CD14-positive monocyte (primary cell): ENCODE results near the gene MT3. TPM values are rescaled to one million over a fixed set of nuclear protein-coding genes. Genes with fewer than 3 reads are reported as not detected.

ENCODE experiments used
- DNase-seq, 3 donors: peaks; one replicate each; pipeline ENCODE4 v3.0.0-alpha.2; 2011 to 2022
- H2AFZ ChIP-seq: 2 replicates; pipeline ENCODE4 v1.6.0; 2012; ENCODE audit warnings: mild to moderate bottlenecking, low read depth, low read length, inconsistent platforms; ENCODE audit not compliant: insufficient read depth, poor library complexity, severe bottlenecking
- H3K27ac ChIP-seq, 2 donors: 1 replicate in 1 of 2; 2 replicates in 1 of 2; pipeline ENCODE4 v1.5.1; 2012 to 2013; ENCODE audit warnings: low read length in 2 of 2, control low read depth in 1 of 2, inconsistent platforms in 1 of 2, low read depth in 1 of 2, mild to moderate bottlenecking in 1 of 2
- H3K27me3 ChIP-seq, 2 donors: one replicate each; pipeline versions ENCODE4 v1.6.0 to v1.6.1; 2011 to 2013; ENCODE audit warnings: low read length in 2 of 2; ENCODE audit not compliant: control insufficient read depth in 2 of 2, insufficient read depth in 2 of 2
- H3K36me3 ChIP-seq, 2 donors: replicated peaks in 1 of 2; 1 replicate in 1 of 2; 2 replicates in 1 of 2; pipeline versions ENCODE4 v1.5.1 to v1.6.1; 2012 to 2013; ENCODE audit warnings: low read length in 2 of 2, control low read depth in 1 of 2, inconsistent platforms in 1 of 2, mild to moderate bottlenecking in 1 of 2; ENCODE audit not compliant: insufficient read depth in 2 of 2, control insufficient read depth in 1 of 2
- H3K4me1 ChIP-seq, 2 donors: 1 replicate in 1 of 2; 2 replicates in 1 of 2; pipeline versions ENCODE4 v1.5.1 to v1.6.1; 2012 to 2013; ENCODE audit warnings: low read length in 2 of 2, control low read depth in 1 of 2, inconsistent platforms in 1 of 2, mild to moderate bottlenecking in 1 of 2, moderate library complexity in 1 of 2; ENCODE audit not compliant: insufficient read depth in 2 of 2, control insufficient read depth in 1 of 2
- H3K4me2 ChIP-seq: replicated peaks from 2 replicates; pipeline ENCODE3; 2012; ENCODE audit warnings: low read length, moderate library complexity, mild to moderate bottlenecking; ENCODE audit not compliant: poor library complexity, severe bottlenecking; ENCODE audit errors: extremely low read depth
- H3K4me3 ChIP-seq, 3 experiments: fragments of 200-600 bp in 1 of 3; sonication (generic) in 1 of 3; replicated peaks in 1 of 3; 1 replicate in 2 of 3; 2 replicates in 1 of 3; pipeline ENCODE4 v1.5.1; 2011 to 2013; ENCODE audit warnings: low read length in 3 of 3, mild to moderate bottlenecking in 3 of 3, control low read depth in 2 of 3, low read depth in 2 of 3, inconsistent platforms in 1 of 3, moderate library complexity in 1 of 3
- H3K79me2 ChIP-seq: 2 replicates; pipeline ENCODE4 v1.6.0; 2012; ENCODE audit warnings: mild to moderate bottlenecking, control low read depth, inconsistent platforms, low read length, moderate library complexity; ENCODE audit not compliant: insufficient read depth
- H3K9ac ChIP-seq: 2 replicates; pipeline ENCODE4 v1.6.0; 2017; ENCODE audit warnings: low read length, mild to moderate bottlenecking; ENCODE audit not compliant: insufficient read depth, poor library complexity, severe bottlenecking
- H3K9me3 ChIP-seq, 2 donors: replicated peaks in 1 of 2; 1 replicate in 1 of 2; 2 replicates in 1 of 2; pipeline versions ENCODE4 v1.5.1 to v1.6.1; 2012 to 2013; ENCODE audit warnings: low read length in 2 of 2, control low read depth in 1 of 2; ENCODE audit not compliant: control insufficient read depth in 1 of 2, insufficient read depth in 1 of 2
- H4K20me1 ChIP-seq: 2 replicates; pipeline ENCODE4 v1.6.0; 2012; ENCODE audit warnings: mild to moderate bottlenecking, low read length, control low read depth, moderate library complexity; ENCODE audit not compliant: insufficient read depth
- H3K27ac Mint-ChIP-seq, 7 donors: one replicate each; pipeline ENCODE4 v1.8.0; 2020; ENCODE audit warnings: mild to moderate bottlenecking in 7 of 7, mixed read lengths in 7 of 7, moderate library complexity in 6 of 7, inconsistent platforms in 2 of 7
- H3K27me3 Mint-ChIP-seq, 3 donors: one replicate each; pipeline ENCODE4 v1.8.0; 2021 to 2022; ENCODE audit warnings: low read depth in 3 of 3, mild to moderate bottlenecking in 3 of 3, mixed read lengths in 3 of 3, moderate library complexity in 3 of 3, inconsistent platforms in 1 of 3
- H3K36me3 Mint-ChIP-seq, 2 donors: one replicate each; pipeline ENCODE4 v1.8.0; 2020; ENCODE audit warnings: mixed read lengths in 2 of 2, inconsistent platforms in 1 of 2, mild to moderate bottlenecking in 1 of 2
- H3K4me1 Mint-ChIP-seq: one replicate; pipeline ENCODE4 v1.8.0; 2020; ENCODE audit warnings: mild to moderate bottlenecking, mixed read lengths
- H3K4me3 Mint-ChIP-seq, 2 donors: one replicate each; pipeline ENCODE4 v1.8.0; 2020; ENCODE audit warnings: mild to moderate bottlenecking in 2 of 2, mixed read lengths in 2 of 2, moderate library complexity in 1 of 2
- H3K9me3 Mint-ChIP-seq, 7 donors: one replicate each; pipeline ENCODE4 v1.8.0; 2020 to 2022; ENCODE audit warnings: mixed read lengths in 7 of 7, mild to moderate bottlenecking in 6 of 7, moderate library complexity in 6 of 7, inconsistent platforms in 2 of 7
- WGBS: methylation state at CpG from one replicate; pipeline ENCODE4 v1.1.5; 2013; ENCODE audit warnings: missing lambda C conversion rate; ENCODE audit not compliant: insufficient coverage; 5-methylcytosine and 5-hydroxymethylcytosine counted together
- intact Hi-C, 2 donors: fragments of 100-400 bp; cut with micrococcal nuclease; formaldehyde crosslinking; loops; one replicate each; pipeline versions ENCODE4 v1.15.0 to v1.15.1; 2023
- polyA plus RNA-seq, 3 donors: library from polyadenylated mRNA; depleted of rRNA in 1 of 3; unstranded in 2 of 3; stranded (reverse) in 1 of 3; fragments of 300-500 nt in 2 of 3; fragments of >200 nt in 1 of 3; fragmentation: Illumina TruSeq in 2 of 3; gene quantifications; 1 replicate in 2 of 3; 2 replicates in 1 of 3; pipeline ENCODE4 v1.2.3, GENCODE V29; 2012 to 2021
- TF ChIP-seq, protein P1 (sequence below): fragments of 200-600 bp; IDR thresholded peaks from one replicate; pipeline ENCODE4 v1.8.0; 2022; ENCODE audit warnings: antibody characterized with exemption, mild to moderate bottlenecking

MT3 gene
- polyA plus RNA-seq, 3 donors: not detected

DNA sequence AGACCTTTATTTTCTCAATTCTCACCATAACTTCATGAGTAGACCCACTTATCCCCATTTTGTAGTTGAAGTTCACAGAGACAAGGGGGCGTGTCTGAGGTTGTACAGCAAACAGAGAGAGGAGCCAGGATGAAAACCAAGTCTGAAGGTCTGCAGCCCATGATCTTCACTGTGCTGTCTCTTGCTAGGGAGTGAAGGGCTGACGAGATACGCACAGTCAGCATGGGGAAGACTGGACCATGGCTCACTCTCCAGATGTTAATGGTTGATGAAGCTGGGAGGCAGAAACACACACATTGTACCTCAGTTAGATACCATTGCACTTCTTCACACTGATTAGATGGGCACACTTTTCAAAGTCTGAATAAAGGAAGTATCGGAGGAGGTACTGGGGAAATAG is 30.2 kb upstream of the MT3 start:
- H3K9me3 ChIP-seq: no peaks in the 10 kb centered on the region
- H3K79me2 ChIP-seq: no peaks in the 10 kb centered on the region
- intact Hi-C loops: no loop called here
- no peak overlapping the region for H2AFZ ChIP-seq
- H3K4me3 ChIP-seq: no peak overlapping the region
- no peak overlapping the region for H3K27ac ChIP-seq
- no peaks in the 10 kb centered on the region for H3K36me3 ChIP-seq
- TF ChIP-seq, protein P1, sequence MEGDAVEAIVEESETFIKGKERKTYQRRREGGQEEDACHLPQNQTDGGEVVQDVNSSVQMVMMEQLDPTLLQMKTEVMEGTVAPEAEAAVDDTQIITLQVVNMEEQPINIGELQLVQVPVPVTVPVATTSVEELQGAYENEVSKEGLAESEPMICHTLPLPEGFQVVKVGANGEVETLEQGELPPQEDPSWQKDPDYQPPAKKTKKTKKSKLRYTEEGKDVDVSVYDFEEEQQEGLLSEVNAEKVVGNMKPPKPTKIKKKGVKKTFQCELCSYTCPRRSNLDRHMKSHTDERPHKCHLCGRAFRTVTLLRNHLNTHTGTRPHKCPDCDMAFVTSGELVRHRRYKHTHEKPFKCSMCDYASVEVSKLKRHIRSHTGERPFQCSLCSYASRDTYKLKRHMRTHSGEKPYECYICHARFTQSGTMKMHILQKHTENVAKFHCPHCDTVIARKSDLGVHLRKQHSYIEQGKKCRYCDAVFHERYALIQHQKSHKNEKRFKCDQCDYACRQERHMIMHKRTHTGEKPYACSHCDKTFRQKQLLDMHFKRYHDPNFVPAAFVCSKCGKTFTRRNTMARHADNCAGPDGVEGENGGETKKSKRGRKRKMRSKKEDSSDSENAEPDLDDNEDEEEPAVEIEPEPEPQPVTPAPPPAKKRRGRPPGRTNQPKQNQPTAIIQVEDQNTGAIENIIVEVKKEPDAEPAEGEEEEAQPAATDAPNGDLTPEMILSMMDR: no peak
- WGBS: 86% methylated on average over 1 of the region's 4 CpGs
- H3K4me3 Mint-ChIP-seq: no peak overlapping the region
- H3K4me2 ChIP-seq: no peak overlapping the region
- H3K4me1 Mint-ChIP-seq: no peaks in the 10 kb centered on the region
- no peaks in the 10 kb centered on the region for H4K20me1 ChIP-seq
- no peaks in the 10 kb centered on the region for H3K4me1 ChIP-seq
- DNase-seq: no peak
- H3K9me3 Mint-ChIP-seq: peaks cover 0 to 2% (median 0%) of the 10 kb centered on the region in 7 donors
- no peak overlapping the region for H3K27ac Mint-ChIP-seq
- no peak overlapping the region for H3K9ac ChIP-seq
- peaks cover 4 to 15% (median 7%) of the 10 kb centered on the region in 3 donors for H3K27me3 Mint-ChIP-seq
- no peaks in the 10 kb centered on the region for H3K27me3 ChIP-seq
- H3K36me3 Mint-ChIP-seq: no peaks in the 10 kb centered on the region

DNA sequence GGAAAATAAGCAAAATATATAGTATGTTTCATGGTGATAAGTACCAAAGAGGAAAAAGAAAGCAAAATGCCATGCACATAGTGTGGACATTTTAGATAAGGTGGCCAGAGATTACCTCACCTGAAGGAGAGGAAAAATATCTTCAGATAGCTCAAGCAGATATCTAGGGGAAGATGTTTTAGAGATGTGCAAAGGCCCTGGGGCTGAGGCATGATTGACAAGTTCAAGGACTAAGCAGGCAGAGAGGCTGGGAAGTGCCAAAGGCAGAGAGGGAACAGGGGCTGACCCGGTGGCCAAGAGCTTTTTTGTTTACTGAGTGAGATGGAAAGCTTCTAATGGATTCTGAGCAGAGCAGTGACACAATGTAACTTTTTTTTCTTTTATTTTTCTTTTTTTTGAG is 28.9 kb upstream of the MT3 start:
- no peak overlapping the region for H3K27ac Mint-ChIP-seq
- H3K4me3 ChIP-seq: no peak overlapping the region
- H3K27me3 ChIP-seq: no peaks in the 10 kb centered on the region
- no peaks in the 10 kb centered on the region for H4K20me1 ChIP-seq
- no peak overlapping the region for H3K4me2 ChIP-seq
- H3K9me3 ChIP-seq: no peaks in the 10 kb centered on the region
- H3K9ac ChIP-seq: no peak overlapping the region
- no peak overlapping the region for H3K4me3 Mint-ChIP-seq
- no peaks in the 10 kb centered on the region for H3K4me1 Mint-ChIP-seq
- WGBS: 67% methylated on average over 1 of the region's 1 CpG
- no peaks in the 10 kb centered on the region for H3K36me3 ChIP-seq
- H3K79me2 ChIP-seq: no peaks in the 10 kb centered on the region
- intact Hi-C loops: no loop called here
- H3K9me3 Mint-ChIP-seq: peaks cover 0 to 2% (median 0%) of the 10 kb centered on the region in 7 donors
- H2AFZ ChIP-seq: no peak overlapping the region
- no peak overlapping the region for H3K27ac ChIP-seq
- no peak for DNase-seq
- TF ChIP-seq, protein P1: no peak
- H3K36me3 Mint-ChIP-seq: no peaks in the 10 kb centered on the region
- peaks cover 4 to 19% (median 7%) of the 10 kb centered on the region in 3 donors for H3K27me3 Mint-ChIP-seq
- no peaks in the 10 kb centered on the region for H3K4me1 ChIP-seq
